Trophoblast cell (in vitro differentiated cells and primary cell): Measurements from ENCODE around the gene GLI1.

Source experiments
- DNase-seq, 2 donors: peaks; one replicate each; pipeline ENCODE4 v3.0.0-alpha.2; 2016
- H2AFZ ChIP-seq: 2 replicates; pipeline ENCODE4 v1.6.1; 2013; ENCODE audit warnings: low read length, moderate library complexity, mild to moderate bottlenecking; ENCODE audit not compliant: insufficient read depth, poor library complexity
- H2AK5ac ChIP-seq: 2 replicates; pipeline ENCODE4 v1.6.1; 2013; ENCODE audit warnings: mild to moderate bottlenecking, low read length
- H2BK120ac ChIP-seq: 2 replicates; pipeline ENCODE4 v1.6.1; 2013; ENCODE audit warnings: low read length, mild to moderate bottlenecking, moderate library complexity; ENCODE audit not compliant: insufficient read depth, poor library complexity
- H2BK12ac ChIP-seq: 2 replicates; pipeline ENCODE4 v1.6.1; 2013; ENCODE audit warnings: mild to moderate bottlenecking, low read length, moderate library complexity
- H2BK5ac ChIP-seq: 2 replicates; pipeline ENCODE4 v1.6.1; 2013; ENCODE audit warnings: low read length, low read depth, moderate library complexity, mild to moderate bottlenecking; ENCODE audit not compliant: poor library complexity
- H3K14ac ChIP-seq: 2 replicates; pipeline ENCODE4 v1.6.1; 2013; ENCODE audit warnings: mild to moderate bottlenecking, low read length
- H3K18ac ChIP-seq: 2 replicates; pipeline ENCODE4 v1.6.1; 2013; ENCODE audit warnings: mild to moderate bottlenecking, low read length
- H3K23ac ChIP-seq: 2 replicates; pipeline ENCODE4 v1.6.1; 2013; ENCODE audit warnings: low read length
- H3K27ac ChIP-seq: 2 replicates; pipeline ENCODE4 v1.5.1; 2013; ENCODE audit warnings: low read depth, mild to moderate bottlenecking, inconsistent platforms, low read length, moderate library complexity
- H3K27me3 ChIP-seq: 2 replicates; pipeline ENCODE4 v1.6.1; 2013; ENCODE audit warnings: inconsistent platforms, mild to moderate bottlenecking, low read length, moderate library complexity; ENCODE audit not compliant: insufficient read depth
- H3K36me3 ChIP-seq, 2 experiments: 1 replicate in 1 of 2; 2 replicates in 1 of 2; pipeline ENCODE4 v1.6.1; 2013; ENCODE audit warnings: low read length in 2 of 2, mild to moderate bottlenecking in 2 of 2, moderate library complexity in 1 of 2; ENCODE audit not compliant: insufficient read depth in 2 of 2, control insufficient read depth in 1 of 2
- H3K4ac ChIP-seq: 2 replicates; pipeline ENCODE4 v1.6.1; 2013; ENCODE audit warnings: low read depth, mild to moderate bottlenecking, low read length, moderate library complexity
- H3K4me1 ChIP-seq, 2 experiments: 1 replicate in 1 of 2; 2 replicates in 1 of 2; pipeline ENCODE4 v1.6.1; 2013; ENCODE audit warnings: low read length in 2 of 2, mild to moderate bottlenecking in 2 of 2, moderate library complexity in 1 of 2; ENCODE audit not compliant: insufficient read depth in 2 of 2, control insufficient read depth in 1 of 2
- H3K4me2 ChIP-seq: 2 replicates; pipeline ENCODE4 v1.6.1; 2013; ENCODE audit warnings: inconsistent platforms, mild to moderate bottlenecking, low read length, moderate library complexity
- H3K4me3 ChIP-seq: 2 replicates; pipeline ENCODE4 v1.5.1; 2013; ENCODE audit warnings: mild to moderate bottlenecking, low read depth, low read length, inconsistent platforms
- H3K79me1 ChIP-seq: one replicate; pipeline ENCODE4 v1.6.1; 2013; ENCODE audit warnings: low read length
- H3K79me2 ChIP-seq: 2 replicates; pipeline ENCODE4 v1.6.1; 2013; ENCODE audit warnings: low read length, mild to moderate bottlenecking; ENCODE audit not compliant: control insufficient read depth, insufficient read depth, poor library complexity
- H3K9ac ChIP-seq: 2 replicates; pipeline ENCODE4 v1.6.1; 2013; ENCODE audit warnings: mild to moderate bottlenecking, low read length
- H3K9me3 ChIP-seq: 2 replicates; pipeline ENCODE4 v1.6.1; 2013; ENCODE audit warnings: low read depth, mild to moderate bottlenecking, control low read depth, inconsistent platforms, low read length; ENCODE audit not compliant: insufficient read depth
- H4K12ac ChIP-seq: 2 replicates; pipeline ENCODE4 v1.6.1; 2013; ENCODE audit warnings: low read depth, mild to moderate bottlenecking, low read length, moderate library complexity
- H4K8ac ChIP-seq: 2 replicates; pipeline ENCODE4 v1.6.1; 2013; ENCODE audit warnings: low read depth, mild to moderate bottlenecking, low read length, moderate library complexity
- H4K91ac ChIP-seq: one replicate; pipeline ENCODE4 v1.6.1; 2013; ENCODE audit warnings: low read depth, mild to moderate bottlenecking, low read length, moderate library complexity
- WGBS: extraction: QIAGEN DNeasy Blood & Tissue Kit; methylation state at CpG from one replicate; pipeline ENCODE4 v1.1.7; 2013; ENCODE audit warnings: missing lambda C conversion rate; ENCODE audit not compliant: insufficient read length, insufficient coverage; ENCODE audit errors: extremely low coverage; 5-methylcytosine and 5-hydroxymethylcytosine counted together

Gene GLI1

GRCh38 chr12:57448669-57449068, 10.9 kb upstream of the GLI1 start:
- Histone ChIP-seq H3K36me3 (no peaks in the 10 kb centered on the region), H3K23ac (no peak overlapping the region), H2AFZ (no peak overlapping the region), H3K9ac (no peak overlapping the region), H3K9me3 (no peaks in the 10 kb centered on the region), H2BK12ac (no peak overlapping the region), H3K79me2 (no peaks in the 10 kb centered on the region), H3K27me3 (no peaks in the 10 kb centered on the region), H4K91ac (no peak overlapping the region), H3K4me2 (no peak overlapping the region), H4K8ac (no peak overlapping the region), H3K14ac (no peak overlapping the region), H4K12ac (no peak overlapping the region), H2AK5ac (no peak overlapping the region), H3K4me3 (no peak overlapping the region), H3K27ac (no peak overlapping the region), H3K4ac (no peak overlapping the region), H3K18ac (no peak overlapping the region), H2BK5ac (no peak overlapping the region), H3K4me1 (no peaks in the 10 kb centered on the region), H3K79me1 (no peaks in the 10 kb centered on the region), H2BK120ac (no peak overlapping the region)
- no peak for DNase-seq
- WGBS, result no CpG with 5 or more reads among the region's 2 CpGs

DNA sequence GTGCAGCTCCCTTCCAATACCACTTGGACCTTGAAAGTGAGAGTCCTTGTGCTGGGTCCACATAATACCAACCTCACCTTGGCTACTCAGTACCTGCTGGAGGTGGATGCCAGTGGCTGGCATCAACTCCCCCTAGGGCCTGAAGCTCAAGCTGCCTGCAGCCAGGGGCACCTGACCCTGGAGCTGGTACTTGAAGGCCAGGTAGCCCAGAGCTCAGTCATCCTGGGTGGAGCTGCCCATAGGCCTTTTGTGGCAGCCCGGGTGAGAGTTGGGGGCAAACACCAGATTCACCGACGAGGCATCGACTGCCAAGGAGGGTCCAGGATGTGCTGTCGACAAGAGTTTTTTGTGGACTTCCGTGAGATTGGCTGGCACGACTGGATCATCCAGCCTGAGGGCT, 10.2 kb upstream of the GLI1 start:
- no peak overlapping the region for H3K14ac ChIP-seq
- H2BK12ac ChIP-seq, result no peak overlapping the region
- no peaks in the 10 kb centered on the region for H3K27me3 ChIP-seq
- no peak overlapping the region for H3K23ac ChIP-seq
- no peaks in the 10 kb centered on the region for H3K4me1 ChIP-seq
- no CpG with 5 or more reads among the region's 7 CpGs for WGBS
- no peak overlapping the region for H2AFZ ChIP-seq
- no peaks in the 10 kb centered on the region for H3K79me1 ChIP-seq
- no peak for DNase-seq
- no peak overlapping the region for H3K4me3 ChIP-seq
- H3K9ac ChIP-seq, result no peak overlapping the region
- no peak overlapping the region for H2BK120ac ChIP-seq
- no peak overlapping the region for H3K4ac ChIP-seq
- no peak overlapping the region for H2AK5ac ChIP-seq
- no peak overlapping the region for H3K4me2 ChIP-seq
- no peaks in the 10 kb centered on the region for H3K79me2 ChIP-seq
- H3K36me3 ChIP-seq, result no peaks in the 10 kb centered on the region
- no peaks in the 10 kb centered on the region for H3K9me3 ChIP-seq
- no peak overlapping the region for H3K27ac ChIP-seq
- no peak overlapping the region for H4K12ac ChIP-seq
- no peak overlapping the region for H4K8ac ChIP-seq
- no peak overlapping the region for H4K91ac ChIP-seq
- no peak overlapping the region for H2BK5ac ChIP-seq
- no peak overlapping the region for H3K18ac ChIP-seq

DNA sequence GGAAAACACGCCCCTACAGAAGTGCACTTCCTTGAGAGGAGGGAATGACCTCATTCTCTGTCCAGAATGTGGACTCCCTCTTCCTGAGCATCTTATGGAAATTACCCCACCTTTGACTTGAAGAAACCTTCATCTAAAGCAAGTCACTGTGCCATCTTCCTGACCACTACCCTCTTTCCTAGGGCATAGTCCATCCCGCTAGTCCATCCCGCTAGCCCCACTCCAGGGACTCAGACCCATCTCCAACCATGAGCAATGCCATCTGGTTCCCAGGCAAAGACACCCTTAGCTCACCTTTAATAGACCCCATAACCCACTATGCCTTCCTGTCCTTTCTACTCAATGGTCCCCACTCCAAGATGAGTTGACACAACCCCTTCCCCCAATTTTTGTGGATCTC, 9.5 kb upstream of the GLI1 start:
- no CpG with 5 or more reads among the region's 3 CpGs for WGBS
- no peak overlapping the region for H3K4me2 ChIP-seq
- H3K79me1 ChIP-seq, result no peaks in the 10 kb centered on the region
- no peaks in the 10 kb centered on the region for H3K27me3 ChIP-seq
- H4K8ac ChIP-seq, result no peak overlapping the region
- no peak overlapping the region for H2AK5ac ChIP-seq
- H3K4me3 ChIP-seq, result no peak overlapping the region
- H4K91ac ChIP-seq, result no peak overlapping the region
- no peak overlapping the region for H2BK120ac ChIP-seq
- no peak overlapping the region for H3K9ac ChIP-seq
- H3K4me1 ChIP-seq, result no peaks in the 10 kb centered on the region
- no peak overlapping the region for H3K23ac ChIP-seq
- no peak overlapping the region for H3K27ac ChIP-seq
- H3K14ac ChIP-seq, result no peak overlapping the region
- no peak for DNase-seq
- H4K12ac ChIP-seq, result no peak overlapping the region
- no peak overlapping the region for H3K4ac ChIP-seq
- H3K9me3 ChIP-seq, result no peaks in the 10 kb centered on the region
- no peak overlapping the region for H2AFZ ChIP-seq
- no peaks in the 10 kb centered on the region for H3K79me2 ChIP-seq
- no peak overlapping the region for H2BK12ac ChIP-seq
- no peak overlapping the region for H2BK5ac ChIP-seq
- no peaks in the 10 kb centered on the region for H3K36me3 ChIP-seq
- no peak overlapping the region for H3K18ac ChIP-seq

DNA sequence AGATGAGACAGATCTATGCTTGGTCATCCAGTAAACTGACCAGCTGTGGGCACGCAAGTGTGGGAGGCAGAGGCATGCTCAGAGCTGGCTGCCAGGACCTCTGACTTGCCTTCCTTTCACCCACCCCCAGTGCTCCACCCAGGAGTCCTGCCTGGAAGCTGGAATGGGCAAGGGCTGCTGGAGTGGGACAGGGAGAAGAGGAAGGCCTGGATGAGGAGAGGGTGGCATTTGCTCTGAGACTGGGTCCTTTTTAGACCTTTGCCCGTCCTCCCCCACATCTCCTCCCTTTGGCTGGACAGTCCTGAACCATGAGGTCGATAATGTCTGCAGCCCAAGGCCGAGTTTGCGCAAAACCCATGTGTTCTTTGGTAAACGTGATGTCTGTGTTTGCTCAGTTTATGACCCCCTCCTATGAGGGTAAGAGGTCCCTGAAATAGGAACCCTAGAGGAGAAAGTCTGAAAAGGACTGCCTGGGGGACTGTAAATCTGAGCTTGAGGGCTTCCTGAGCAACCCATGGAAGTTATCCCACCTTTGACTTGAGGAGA, 8.3 kb upstream of the GLI1 start:
- no peaks in the 10 kb centered on the region for H3K27me3 ChIP-seq
- no peak overlapping the region for H3K23ac ChIP-seq
- H3K27ac ChIP-seq, result no peak overlapping the region
- no peak overlapping the region for H2BK12ac ChIP-seq
- no peaks in the 10 kb centered on the region for H3K4me1 ChIP-seq
- no peak overlapping the region for H2AFZ ChIP-seq
- no peak overlapping the region for H2AK5ac ChIP-seq
- H3K4me3 ChIP-seq, result no peak overlapping the region
- H3K9ac ChIP-seq, result no peak overlapping the region
- no peak overlapping the region for H2BK5ac ChIP-seq
- DNase-seq, result no peak
- no peak overlapping the region for H4K12ac ChIP-seq
- no peaks in the 10 kb centered on the region for H3K79me2 ChIP-seq
- WGBS, result no CpG with 5 or more reads among the region's 6 CpGs
- H4K8ac ChIP-seq, result no peak overlapping the region
- H3K4ac ChIP-seq, result no peak overlapping the region
- H3K79me1 ChIP-seq, result no peaks in the 10 kb centered on the region
- no peaks in the 10 kb centered on the region for H3K36me3 ChIP-seq
- no peak overlapping the region for H3K14ac ChIP-seq
- no peaks in the 10 kb centered on the region for H3K9me3 ChIP-seq
- no peak overlapping the region for H3K4me2 ChIP-seq
- H2BK120ac ChIP-seq, result no peak overlapping the region
- no peak overlapping the region for H3K18ac ChIP-seq
- no peak overlapping the region for H4K91ac ChIP-seq
